ENCODE data around the gene TBX4.
A peak's percentile ranks its signal among the peaks of the same experiment; 100 is the strongest.

TBX4 gene

GRCh38 chr17:61452301-61453290 is at the start of gene TBX4:
TBX4 (plus strand) TSS chr17:61452422; CDS start chr17:61456491, 4,069 bp downstream.
- no peak for DNase-seq (ENCODE audit: low spot score)

GRCh38 chr17:61402978-61403800 is 49.0 kb upstream of the TBX4 start:
- no peak for DNase-seq (ENCODE audit: low spot score)

- no peak for DNase-seq (ENCODE audit: low spot score)
These were observed 48.2 kb upstream of the TBX4 start for GRCh38 chr17:61403801-61404662.

- DNase-seq (ENCODE audit: low spot score), result no peak
These were observed 47.6 kb upstream of the TBX4 start for GRCh38 chr17:61404663-61404912.

- no peak for DNase-seq (ENCODE audit: low spot score)
These were observed 47.1 kb upstream of the TBX4 start for GRCh38 chr17:61404913-61405685.

- DNase-seq (ENCODE audit: low spot score), result no peak
These were observed 46.3 kb upstream of the TBX4 start for GRCh38 chr17:61405686-61406536.

- DNase-seq (ENCODE audit: low spot score), result no peak
These were observed 45.7 kb upstream of the TBX4 start for GRCh38 chr17:61406537-61406845.

- no peak for DNase-seq (ENCODE audit: low spot score)
These were observed 45.0 kb upstream of the TBX4 start for GRCh38 chr17:61406971-61407911.

- DNase-seq (ENCODE audit: low spot score), result no peak
These were observed 43.8 kb upstream of the TBX4 start for GRCh38 chr17:61408151-61409041.

GRCh38 chr17:61409301-61410112 is 42.7 kb upstream of the TBX4 start:
- peak; percentile 52 for DNase-seq (ENCODE audit: low spot score)

- peak; percentile 55 for DNase-seq (ENCODE audit: low spot score)
These were observed 41.8 kb upstream of the TBX4 start for GRCh38 chr17:61410141-61411010.

- no peak for DNase-seq (ENCODE audit: low spot score)
These were observed 41.3 kb upstream of the TBX4 start for GRCh38 chr17:61411011-61411260.

GRCh38 chr17:61411261-61412142 is 40.7 kb upstream of the TBX4 start:
- DNase-seq (ENCODE audit: low spot score), result no peak

GRCh38 chr17:61412143-61412859 is 39.9 kb upstream of the TBX4 start:
- peak; percentile 73 for DNase-seq (ENCODE audit: low spot score)

Measured in putamen (tissue), 1 donor.